Stimulated activated CD4-positive, alpha-beta T cell treated with anti-CD3 and anti-CD28 coated beads, TNF-alpha, amount 100 ng/mL, for 1 hour (primary cell): ENCODE measurements around the gene MUSK.
"Not testable (repeated sequence)": the region's sequence is repeated elsewhere in the genome, so short reads cannot be mapped to it uniquely, and the experiment has no call there.

Experiments
- DNase-seq, 3 donors: peaks; one replicate each; pipeline ENCODE4 v3.0.0-alpha.2; 2020; ENCODE audit warnings: low read depth in 3 of 3, low spot score in 1 of 3

MUSK gene

GRCh38 chr9:110755179-110755578, 86.6 kb downstream of the MUSK start:
- no peak for DNase-seq

- DNase-seq = no peak
These were observed 89.6 kb downstream of the MUSK start for GRCh38 chr9:110758201-110758600.

GRCh38 chr9:110762783-110763182, 94.2 kb downstream of the MUSK start:
- DNase-seq = no peak

- no peak for DNase-seq
These were observed 95.0 kb downstream of the MUSK start for GRCh38 chr9:110763568-110763967.

- no peak for DNase-seq
These were observed 95.4 kb downstream of the MUSK start for GRCh38 chr9:110764006-110764405.

GRCh38 chr9:110765926-110766325, 97.3 kb downstream of the MUSK start:
- no peak for DNase-seq

- DNase-seq = no peak
These were observed 99.0 kb downstream of the MUSK start for GRCh38 chr9:110767559-110768063.

GRCh38 chr9:110768886-110769285, 100.3 kb downstream of the MUSK start:
- DNase-seq = no peak

GRCh38 chr9:110769667-110770066, 101.1 kb downstream of the MUSK start:
- no peak for DNase-seq

- no peak for DNase-seq
These were observed 107.1 kb downstream of the MUSK start for GRCh38 chr9:110775724-110776123.

GRCh38 chr9:110776221-110776620, 107.6 kb downstream of the MUSK start:
- no peak for DNase-seq

GRCh38 chr9:110777196-110777875, 108.7 kb downstream of the MUSK start:
- DNase-seq = no peak

GRCh38 chr9:110777876-110778215, 109.3 kb downstream of the MUSK start:
- no peak for DNase-seq

GRCh38 chr9:110782701-110783100, 114.1 kb downstream of the MUSK start:
- DNase-seq = no peak

- no peak for DNase-seq
These were observed 115.7 kb downstream of the MUSK start for GRCh38 chr9:110784309-110784708.

- no peak for DNase-seq
These were observed 116.6 kb downstream of the MUSK start for GRCh38 chr9:110785166-110785565.

- DNase-seq = not testable (repeated sequence)
These were observed 119.8 kb downstream of the MUSK start for GRCh38 chr9:110788396-110788795.

- no peak for DNase-seq
These were observed 120.3 kb downstream of the MUSK start for GRCh38 chr9:110788871-110789270.

GRCh38 chr9:110797611-110798010, 129.0 kb downstream of the MUSK start:
- no peak for DNase-seq

GRCh38 chr9:110799396-110799795, 130.8 kb downstream of the MUSK start:
- DNase-seq = no peak

GRCh38 chr9:110801426-110801825, 132.8 kb downstream of the MUSK start:
- DNase-seq = no peak

- DNase-seq = no peak
These were observed 133.9 kb downstream of the MUSK start for GRCh38 chr9:110802416-110803035.
